Breast epithelium (tissue), 4 donors: ENCODE measurements around the gene NCBP3. TPM values are rescaled to one million over a fixed set of nuclear protein-coding genes. Genes with fewer than 3 reads are reported as not detected.

Experiments
- DNase-seq, 2 donors: peaks; one replicate each; pipeline ENCODE4 v3.0.0-alpha.2; 2019; ENCODE audit warnings: low spot score in 2 of 2
- H3K27ac ChIP-seq, 2 donors: fragments of 200-600 bp; sonication (generic) in 1 of 2; one replicate each; pipeline ENCODE4 v1.5.1; 2016 to 2019; ENCODE audit warnings: mild to moderate bottlenecking in 1 of 2
- H3K27me3 ChIP-seq, 2 donors: fragments of 200-600 bp; sonication (generic) in 1 of 2; one replicate each; pipeline versions ENCODE4 v1.5.1 to v1.6.0; 2017 to 2019; ENCODE audit warnings: control low read depth in 1 of 2, mild to moderate bottlenecking in 1 of 2
- H3K36me3 ChIP-seq: fragments of 200-600 bp; one replicate; pipeline ENCODE4 v1.5.1; 2019
- H3K4me1 ChIP-seq, 2 donors: fragments of 200-600 bp; sonication (generic); one replicate each; pipeline ENCODE4 v1.5.1; 2016 to 2019; ENCODE audit warnings: control low read depth in 1 of 2
- H3K4me3 ChIP-seq, 3 donors: fragments of 200-600 bp; sonication (generic); 1 replicate in 2 of 3; 2 replicates in 1 of 3; pipeline ENCODE4 v1.5.1; 2016 to 2019; ENCODE audit warnings: mild to moderate bottlenecking in 3 of 3, moderate library complexity in 2 of 3
- H3K9me3 ChIP-seq, 2 donors: fragments of 200-600 bp; sonication (generic) in 1 of 2; one replicate each; pipeline ENCODE4 v1.5.1; 2016 to 2019; ENCODE audit warnings: control low read depth in 1 of 2
- POLR2A ChIP-seq: fragments of 450-650 bp; IDR thresholded peaks from one replicate; pipeline ENCODE4 v1.6.1; 2016; ENCODE audit warnings: antibody characterized with exemption, mild to moderate bottlenecking, moderate library complexity
- POLR2AphosphoS5 ChIP-seq, 3 donors: sonication (generic); formaldehyde crosslinking; IDR thresholded peaks; one replicate each; pipeline ENCODE4 v1.6.1; 2017; ENCODE audit warnings: antibody characterized with exemption in 3 of 3
- intact Hi-C: fragments of 100-400 bp; cut with DNase I; formaldehyde crosslinking; loops from one replicate; pipeline ENCODE4 v1.15.1; 2023; ENCODE audit warnings: low total_unique reads
- total RNA-seq, 3 donors: library from RNA; depleted of rRNA; stranded (reverse); fragments of >200 nt; gene quantifications; one replicate each; pipeline ENCODE4 v1.1.0, GENCODE V29; 2016
- TF ChIP-seq, protein P1 (sequence below), 3 donors: fragments of 450-650 bp; IDR thresholded peaks; one replicate each; pipeline ENCODE4 v1.5.1; 2016 to 2017; ENCODE audit warnings: antibody characterized with exemption in 3 of 3, mild to moderate bottlenecking in 3 of 3, moderate library complexity in 3 of 3

NCBP3 gene
- total RNA-seq, 3 donors from 2014 or later, result 21.6 to 34.1 (median 25.9) TPM

DNA sequence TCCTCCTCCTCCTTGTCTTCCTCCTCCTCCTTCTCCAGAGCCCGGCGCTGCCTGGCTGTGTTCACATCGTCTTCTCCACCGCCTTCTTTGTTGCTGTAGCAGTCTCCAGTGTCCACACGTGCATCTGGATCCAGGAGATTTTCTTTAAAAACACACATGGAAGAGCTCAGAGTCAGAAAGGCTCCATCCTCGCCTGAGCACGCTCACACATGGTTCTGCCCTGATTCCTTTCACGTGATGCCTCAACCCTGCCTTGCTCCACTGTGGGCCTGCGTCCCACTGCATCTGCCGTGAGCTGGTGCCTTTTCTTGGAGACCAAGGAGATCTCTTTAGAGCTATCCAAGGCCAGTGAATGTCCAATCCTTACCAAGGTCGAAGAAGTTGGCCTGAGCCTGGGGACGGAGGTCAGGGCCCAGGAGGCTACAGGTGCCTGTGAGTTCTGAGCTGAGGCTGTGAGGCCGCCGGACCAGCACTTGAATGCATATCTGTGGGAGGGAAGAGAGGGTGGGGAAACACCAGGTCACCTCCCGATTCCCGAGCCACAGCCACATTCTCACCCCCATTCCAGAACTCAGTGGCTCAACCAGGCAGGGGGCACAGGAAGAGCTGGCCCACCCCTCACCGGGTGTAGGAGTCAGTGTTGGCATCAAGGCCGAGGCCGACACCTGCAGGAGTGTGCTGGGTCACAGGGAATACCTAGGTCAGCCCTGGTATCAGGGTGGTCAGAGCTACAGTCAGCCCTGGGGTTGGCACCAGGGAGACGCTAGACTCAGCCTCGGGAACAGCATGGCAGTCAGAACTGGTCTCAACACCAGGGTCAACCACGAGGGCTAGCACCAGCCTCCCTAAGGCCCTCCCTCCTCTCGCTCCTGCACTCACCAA lies 84.8 kb downstream of the NCBP3 start:
- TF ChIP-seq POLR2AphosphoS5 (IDR thresholded peaks at IDR 0.05), result no peak
- H3K36me3 ChIP-seq, result no peaks in the 10 kb centered on the region
- intact Hi-C loops, result loop anchor here (5.0 kb wide), 1 partner anchor 746 kb away; no protein-coding TSS in a partner anchor
- peaks cover 5 to 11% of the 10 kb centered on the region in 2 donors for H3K9me3 ChIP-seq
- H3K27me3 ChIP-seq, result peaks cover 0 to 9% of the 10 kb centered on the region in 2 donors
- no peaks in the 10 kb centered on the region for H3K4me1 ChIP-seq
- no peak overlapping the region for H3K27ac ChIP-seq
- no peak overlapping the region for H3K4me3 ChIP-seq
- DNase-seq, result no peak

DNA sequence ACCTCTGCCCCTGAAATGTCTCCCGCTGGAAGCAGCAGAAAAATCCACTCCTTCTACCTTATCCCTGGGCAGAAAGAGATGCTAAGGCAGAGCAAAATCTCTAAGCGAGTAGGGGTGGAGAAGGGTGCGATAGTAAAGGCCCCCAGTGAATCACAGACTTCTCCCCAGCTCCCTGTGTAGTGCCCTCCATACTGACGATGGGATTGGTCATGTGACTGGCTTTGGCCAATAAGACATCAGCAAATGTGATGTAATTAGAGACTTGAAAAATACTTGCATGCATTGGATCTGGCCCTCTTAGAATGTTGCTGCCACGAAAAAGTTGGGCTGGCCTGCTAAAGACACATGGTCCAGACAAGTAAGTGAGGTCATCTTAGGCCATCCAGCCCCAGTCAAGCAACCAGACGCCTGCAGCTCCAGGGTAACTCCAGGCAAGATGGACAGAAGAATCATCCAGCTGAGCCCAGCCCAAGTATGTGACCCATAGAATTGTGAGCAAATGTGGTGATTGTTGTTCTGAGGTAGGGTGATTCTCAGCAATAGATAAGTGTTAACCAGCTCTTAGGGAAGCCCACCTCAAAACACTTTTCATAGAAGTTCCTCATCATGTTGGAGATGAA lies 86.3 kb downstream of the NCBP3 start:
- Histone ChIP-seq H3K27ac (no peak overlapping the region), H3K4me1 (no peaks in the 10 kb centered on the region), H3K27me3 (peaks cover 0 to 9% of the 10 kb centered on the region in 2 donors), H3K4me3 (no peak overlapping the region), H3K9me3 (peaks cover 5 to 11% of the 10 kb centered on the region in 2 donors), H3K36me3 (no peaks in the 10 kb centered on the region)
- TF ChIP-seq POLR2A (no peak), POLR2AphosphoS5 (IDR thresholded peaks at IDR 0.05) (no peak)
- TF ChIP-seq, protein P1, sequence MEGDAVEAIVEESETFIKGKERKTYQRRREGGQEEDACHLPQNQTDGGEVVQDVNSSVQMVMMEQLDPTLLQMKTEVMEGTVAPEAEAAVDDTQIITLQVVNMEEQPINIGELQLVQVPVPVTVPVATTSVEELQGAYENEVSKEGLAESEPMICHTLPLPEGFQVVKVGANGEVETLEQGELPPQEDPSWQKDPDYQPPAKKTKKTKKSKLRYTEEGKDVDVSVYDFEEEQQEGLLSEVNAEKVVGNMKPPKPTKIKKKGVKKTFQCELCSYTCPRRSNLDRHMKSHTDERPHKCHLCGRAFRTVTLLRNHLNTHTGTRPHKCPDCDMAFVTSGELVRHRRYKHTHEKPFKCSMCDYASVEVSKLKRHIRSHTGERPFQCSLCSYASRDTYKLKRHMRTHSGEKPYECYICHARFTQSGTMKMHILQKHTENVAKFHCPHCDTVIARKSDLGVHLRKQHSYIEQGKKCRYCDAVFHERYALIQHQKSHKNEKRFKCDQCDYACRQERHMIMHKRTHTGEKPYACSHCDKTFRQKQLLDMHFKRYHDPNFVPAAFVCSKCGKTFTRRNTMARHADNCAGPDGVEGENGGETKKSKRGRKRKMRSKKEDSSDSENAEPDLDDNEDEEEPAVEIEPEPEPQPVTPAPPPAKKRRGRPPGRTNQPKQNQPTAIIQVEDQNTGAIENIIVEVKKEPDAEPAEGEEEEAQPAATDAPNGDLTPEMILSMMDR (IDR thresholded peaks at IDR 0.05), result no peak
- no peak for DNase-seq
- intact Hi-C loops, result loop anchor here (5.0 kb wide), 1 partner anchor 748 kb away; no protein-coding TSS in a partner anchor

DNA sequence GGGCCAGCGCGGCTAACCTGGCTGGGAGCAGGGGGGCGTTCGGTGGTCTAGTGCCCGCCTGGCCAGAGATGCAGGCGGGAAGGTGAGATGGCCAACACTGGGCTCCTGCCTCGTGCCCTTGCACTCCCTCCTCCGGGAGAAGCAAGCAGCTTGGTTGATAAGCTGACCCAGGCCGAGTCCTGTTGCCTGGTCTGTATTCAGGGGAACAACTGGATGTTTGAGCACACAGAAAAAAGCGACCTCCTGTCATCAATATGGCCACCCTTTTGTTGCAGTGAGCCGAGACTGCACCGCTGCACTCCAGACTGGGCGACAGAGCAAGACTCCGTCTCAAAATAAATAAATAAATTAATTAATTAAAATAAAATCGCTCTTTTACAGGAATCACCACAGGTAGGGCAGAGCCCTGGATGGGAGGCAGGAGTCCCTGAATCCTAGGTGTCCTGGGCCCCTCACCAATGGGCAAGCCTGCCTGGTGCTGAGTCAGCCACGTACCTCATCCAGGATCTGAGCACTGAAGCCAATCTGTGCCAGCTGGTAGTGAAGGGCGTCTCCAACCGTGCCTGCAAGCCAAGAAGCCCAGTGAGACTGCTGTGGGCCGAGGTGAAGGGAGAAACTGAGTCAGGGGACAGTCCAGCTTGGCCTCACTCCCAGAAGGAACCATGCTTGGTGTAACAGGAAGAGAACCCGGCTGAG lies 90.6 kb downstream of the NCBP3 start:
- no peak for DNase-seq
- Histone ChIP-seq H3K27me3 (no peaks in the 10 kb centered on the region), H3K27ac (peak overlapping the region; percentile 85 to 86), H3K4me1 (no peaks in the 10 kb centered on the region), H3K36me3 (no peaks in the 10 kb centered on the region), H3K9me3 (peaks cover 5 to 11% of the 10 kb centered on the region in 2 donors), H3K4me3 (peak overlapping the region in 2 of 3 donors; percentile 66 to 68)
- TF ChIP-seq POLR2A, result no peak
- TF ChIP-seq, protein P1 (IDR thresholded peaks at IDR 0.05), result no peak
- no peak for TF ChIP-seq POLR2AphosphoS5 (IDR thresholded peaks at IDR 0.05)
- intact Hi-C loops, result no loop called here

DNA sequence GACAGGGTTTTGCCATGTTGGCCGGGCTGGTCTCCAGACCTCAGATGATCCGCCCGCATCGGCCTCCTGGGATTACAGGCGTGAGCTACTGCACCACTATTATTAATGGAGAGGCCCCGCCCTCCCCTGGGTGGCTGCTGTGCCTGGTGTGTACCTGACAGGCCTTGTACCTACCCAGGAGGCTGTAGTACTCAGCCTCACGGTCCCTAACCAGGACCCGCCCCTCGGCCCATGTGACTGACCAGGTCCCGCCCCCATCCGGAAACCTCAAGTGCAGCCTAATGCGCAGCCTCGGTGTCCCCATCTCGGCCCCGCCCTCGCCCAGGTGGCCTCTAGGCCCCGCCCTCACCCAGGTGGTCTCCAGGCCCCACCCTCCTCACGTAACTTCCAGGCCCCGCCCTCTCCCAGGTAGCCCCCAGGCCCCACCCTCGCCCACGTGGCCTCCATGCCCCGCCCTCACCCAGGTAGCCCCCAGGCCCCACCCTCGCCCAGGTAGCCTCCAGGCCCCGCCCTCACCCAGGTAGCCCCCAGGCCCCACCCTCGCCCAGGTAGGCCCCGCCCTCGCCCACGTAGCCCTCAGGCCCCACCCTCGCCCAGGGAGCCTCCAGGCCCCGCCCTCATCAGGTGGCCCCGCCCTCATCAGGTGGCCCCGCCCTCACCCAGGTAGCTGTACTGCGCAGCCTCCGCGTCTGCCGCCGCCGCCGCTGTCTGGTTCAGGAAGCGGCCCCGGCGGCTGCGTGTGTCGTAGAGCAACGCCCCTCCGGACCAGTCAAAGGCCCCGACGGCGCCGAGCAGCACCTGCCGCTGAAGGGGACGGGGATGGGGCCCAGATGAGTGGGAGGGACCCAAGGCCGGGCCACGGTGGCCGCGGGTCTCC lies 91.3 kb downstream of the NCBP3 start:
- peak overlapping the region; percentile 85 to 86 for H3K27ac ChIP-seq
- peak overlapping the region in 2 of 3 donors; percentile 66 to 68 for H3K4me3 ChIP-seq
- no peaks in the 10 kb centered on the region for H3K36me3 ChIP-seq
- TF ChIP-seq, protein P1 (IDR thresholded peaks at IDR 0.05), result no peak
- TF ChIP-seq POLR2A (no peak), POLR2AphosphoS5 (IDR thresholded peaks at IDR 0.05) (peak in 1 of 3 donors; percentile 76)
- peaks cover 3 to 6% of the 10 kb centered on the region in 2 donors for H3K9me3 ChIP-seq
- intact Hi-C loops, result loop anchor here (5.0 kb wide), 1 partner anchor 1487 kb away; no protein-coding TSS in a partner anchor
- H3K4me1 ChIP-seq, result no peaks in the 10 kb centered on the region
- no peaks in the 10 kb centered on the region for H3K27me3 ChIP-seq
- DNase-seq, result peak; percentile 95 to 96
